H1 (cell line): ENCODE data around the gene TBX6. TPM values are rescaled to one million over a fixed set of nuclear protein-coding genes. Genes with fewer than 3 reads are reported as not detected.

Experiments
- CTCF ChIA-PET: fragments of 300-600 bp; sonication (Branson Sonifier 250); formaldehyde crosslinking; loops from one replicate; lab custom pipeline; 2021; ENCODE audit not compliant: partially characterized antibody; lab: Charles Lee
- POLR2A ChIA-PET: fragments of 300-600 bp; sonication (Branson Sonifier 250); formaldehyde crosslinking; loops from one replicate; lab custom pipeline; 2021; ENCODE audit warnings: inconsistent platforms; ENCODE audit not compliant: partially characterized antibody; lab: Charles Lee
- DNase-seq, 2 experiments: peaks; one replicate each; pipeline versions ENCODE4 v3.0.0 to v3.0.0-alpha.2; 2010 to 2022; ENCODE audit warnings: low spot score in 2 of 2, low read depth in 1 of 2, mixed read lengths in 1 of 2
- FAIRE-seq: peaks from 2 replicates; lab custom pipeline; 2011; peaks lifted over from hg19 to GRCh38; lab: Jason Lieb, UNC
- H2AFZ ChIP-seq: 2 replicates; pipeline ENCODE4 v1.8.1; 2012; ENCODE audit warnings: low read length, inconsistent platforms
- H2AK5ac ChIP-seq: 2 replicates; pipeline ENCODE4 v1.6.1; 2013; ENCODE audit warnings: low read depth, low read length
- H2BK120ac ChIP-seq: replicated peaks from 2 replicates; pipeline ENCODE3; 2013; ENCODE audit warnings: low read depth, low read length, inconsistent platforms
- H2BK12ac ChIP-seq: 2 replicates; pipeline ENCODE4 v1.6.1; 2013; ENCODE audit warnings: low read depth, low read length
- H2BK15ac ChIP-seq: 2 replicates; pipeline ENCODE4 v1.6.1; 2013; ENCODE audit warnings: low read length
- H2BK20ac ChIP-seq: 2 replicates; pipeline ENCODE4 v1.6.1; 2013; ENCODE audit warnings: low read length
- H2BK5ac ChIP-seq: 2 replicates; pipeline ENCODE4 v1.6.1; 2013; ENCODE audit warnings: low read depth, low read length
- H3K14ac ChIP-seq: 2 replicates; pipeline ENCODE4 v1.6.1; 2013; ENCODE audit warnings: inconsistent platforms; ENCODE audit not compliant: insufficient read length
- H3K18ac ChIP-seq: 2 replicates; pipeline ENCODE4 v1.6.1; 2013; ENCODE audit warnings: low read length; ENCODE audit errors: extremely low read depth
- H3K23ac ChIP-seq: 2 replicates; pipeline ENCODE4 v1.6.1; 2013; ENCODE audit warnings: inconsistent platforms; ENCODE audit not compliant: insufficient read length
- H3K23me2 ChIP-seq: 2 replicates; pipeline ENCODE4 v1.6.1; 2013; ENCODE audit warnings: low read depth, low read length
- H3K27ac ChIP-seq: 2 replicates; pipeline ENCODE4 v1.6.1; 2011; ENCODE audit warnings: low read depth, low read length, inconsistent platforms
- H3K27me3 ChIP-seq, 4 experiments: replicated peaks in 1 of 4; 1 replicate in 1 of 4; 2 replicates in 3 of 4; pipeline versions ENCODE4 v1.6.1 to v1.8.1; 2011 to 2013; ENCODE audit warnings: low read length in 3 of 4, mild to moderate bottlenecking in 3 of 4, inconsistent platforms in 2 of 4, mixed read lengths in 2 of 4, moderate library complexity in 1 of 4; ENCODE audit not compliant: control insufficient read depth in 3 of 4, insufficient read depth in 3 of 4; ENCODE audit errors: extremely low read depth in 1 of 4
- H3K36me3 ChIP-seq, 4 experiments: 2 replicates each; pipeline versions ENCODE4 v1.6.1 to v1.8.1; 2011 to 2013; ENCODE audit warnings: mild to moderate bottlenecking in 4 of 4, low read length in 3 of 4, moderate library complexity in 2 of 4, control low read depth in 1 of 4, inconsistent platforms in 1 of 4; ENCODE audit not compliant: insufficient read depth in 4 of 4, control insufficient read depth in 2 of 4
- H3K4ac ChIP-seq: replicated peaks from 2 replicates; pipeline ENCODE3; 2013; ENCODE audit warnings: low read length, low read depth, mixed read lengths, inconsistent platforms; ENCODE audit not compliant: insufficient read length
- H3K4me1 ChIP-seq, 4 experiments: replicated peaks in 1 of 4; 1 replicate in 1 of 4; 2 replicates in 3 of 4; pipeline versions ENCODE4 v1.6.1 to v1.8.1; 2011 to 2013; ENCODE audit warnings: low read length in 3 of 4, inconsistent platforms in 2 of 4, mixed read lengths in 1 of 4; ENCODE audit not compliant: insufficient read depth in 4 of 4, control insufficient read depth in 3 of 4
- H3K4me2 ChIP-seq, 2 experiments: 2 replicates each; pipeline versions ENCODE4 v1.6.1 to v1.8.1; 2011 to 2013; ENCODE audit warnings: low read depth in 2 of 2, low read length in 2 of 2, control low read depth in 1 of 2, inconsistent platforms in 1 of 2, mild to moderate bottlenecking in 1 of 2; ENCODE audit not compliant: insufficient read depth in 1 of 2
- H3K4me3 ChIP-seq, 4 experiments: fragments of 200-600, 300-600 bp in 1 of 4; sonication (generic), shearing (Covaris generic), sonication (Bioruptor Twin) in 1 of 4; 2 replicates each; pipeline versions ENCODE4 v1.5.1 to v1.8.1; 2011 to 2016; ENCODE audit warnings: low read length in 4 of 4, low read depth in 3 of 4, control low read depth in 2 of 4, inconsistent platforms in 2 of 4, mild to moderate bottlenecking in 2 of 4, mixed read lengths in 1 of 4, moderate library complexity in 1 of 4; ENCODE audit not compliant: insufficient read depth in 2 of 4; ENCODE audit errors: extremely low read depth in 1 of 4
- H3K56ac ChIP-seq: replicated peaks from 2 replicates; pipeline ENCODE3; 2013; ENCODE audit warnings: low read depth, mild to moderate bottlenecking, mixed read lengths, low read length, inconsistent platforms; ENCODE audit not compliant: insufficient read length
- H3K79me1 ChIP-seq: 2 replicates; pipeline ENCODE4 v1.6.1; 2013; ENCODE audit warnings: low read depth, low read length, control low read depth
- H3K79me2 ChIP-seq, 2 experiments: 2 replicates each; pipeline versions ENCODE4 v1.6.1 to v1.8.1; 2012 to 2013; ENCODE audit warnings: low read length in 2 of 2, mild to moderate bottlenecking in 2 of 2, inconsistent platforms in 1 of 2; ENCODE audit not compliant: insufficient read depth in 2 of 2, control insufficient read depth in 1 of 2
- H3K9ac ChIP-seq, 4 experiments: replicated peaks in 1 of 4; 1 replicate in 1 of 4; 2 replicates in 3 of 4; pipeline versions ENCODE4 v1.6.1 to v1.8.1; 2011 to 2013; ENCODE audit warnings: low read depth in 3 of 4, low read length in 3 of 4, control low read depth in 2 of 4, mild to moderate bottlenecking in 2 of 4, moderate library complexity in 2 of 4, inconsistent platforms in 1 of 4; ENCODE audit errors: extremely low read depth in 1 of 4
- H3K9me3 ChIP-seq, 2 experiments: 2 replicates each; pipeline versions ENCODE4 v1.6.1 to v1.8.1; 2012 to 2013; ENCODE audit warnings: mild to moderate bottlenecking in 2 of 2, moderate library complexity in 2 of 2, control low read depth in 1 of 2, inconsistent platforms in 1 of 2, low read depth in 1 of 2, low read length in 1 of 2, mixed read lengths in 1 of 2; ENCODE audit not compliant: insufficient read depth in 2 of 2
- H4K20me1 ChIP-seq, 2 experiments: replicated peaks in 1 of 2; 2 replicates each; pipeline versions ENCODE3 to v1.8.1; 2011 to 2013; ENCODE audit warnings: inconsistent platforms in 2 of 2, low read length in 2 of 2, mild to moderate bottlenecking in 1 of 2; ENCODE audit not compliant: insufficient read depth in 2 of 2, control insufficient read depth in 1 of 2
- H4K5ac ChIP-seq: 2 replicates; pipeline ENCODE4 v1.6.1; 2013; ENCODE audit warnings: low read length, low read depth, mixed read lengths, inconsistent platforms; ENCODE audit not compliant: insufficient read length
- H4K8ac ChIP-seq: 2 replicates; pipeline ENCODE4 v1.8.0; 2013; ENCODE audit warnings: mild to moderate bottlenecking, moderate library complexity, low read length, inconsistent platforms; ENCODE audit not compliant: insufficient read depth; ENCODE audit errors: extremely low read depth
- H4K91ac ChIP-seq: replicated peaks from 2 replicates; pipeline ENCODE3; 2013; ENCODE audit warnings: low read length, mixed read lengths, inconsistent platforms; ENCODE audit not compliant: insufficient read length
- CHD2 ChIP-seq: IDR thresholded peaks from 2 replicates; pipeline ENCODE4 v1.6.1; 2012; ENCODE audit warnings: low read length, improper control_type of control experiment
- FOSL1 ChIP-seq: IDR thresholded peaks from 2 replicates; pipeline ENCODE4 v1.6.1; 2011; ENCODE audit warnings: mild to moderate bottlenecking, low read depth, low read length, moderate library complexity; ENCODE audit not compliant: insufficient read depth
- NANOG ChIP-seq: IDR thresholded peaks from 2 replicates; pipeline ENCODE4 v1.6.1; 2011; ENCODE audit warnings: low read length, low read depth, mild to moderate bottlenecking, inconsistent platforms; ENCODE audit not compliant: insufficient read depth, poor library complexity, severe bottlenecking
- POLR2A ChIP-seq, 2 experiments: IDR thresholded peaks; 1 replicate in 1 of 2; 2 replicates in 1 of 2; pipeline ENCODE4 v1.6.1; 2011; ENCODE audit warnings: low read depth in 2 of 2, low read length in 2 of 2, mild to moderate bottlenecking in 2 of 2; ENCODE audit errors: control extremely low read depth in 1 of 2
- SP1 ChIP-seq: IDR thresholded peaks from 2 replicates; pipeline ENCODE4 v1.6.1; 2011; ENCODE audit warnings: low read depth, low read length
- TBP ChIP-seq: IDR thresholded peaks from 2 replicates; pipeline ENCODE4 v1.6.1; 2011; ENCODE audit warnings: low read depth, low read length, improper control_type of control experiment
- WGBS, 2 experiments: shearing (Covaris generic) in 1 of 2; methylation state at CpG; one replicate each; pipeline versions ENCODE4 v1.1.6 to v1.1.7; 2013 to 2015; ENCODE audit warnings: low lambda C conversion rate in 2 of 2, mixed read lengths in 2 of 2, inconsistent platforms in 1 of 2, low coverage in 1 of 2, missing lambda C conversion rate in 1 of 2; ENCODE audit not compliant: insufficient replicate concordance in 2 of 2, insufficient coverage in 1 of 2, insufficient read length in 1 of 2; ENCODE audit errors: extremely low coverage in 1 of 2, missing lambda C conversion rate in 1 of 2; 5-methylcytosine and 5-hydroxymethylcytosine counted together
- polyA plus RNA-seq, 7 experiments: library from polyadenylated mRNA; depleted of rRNA in 3 of 7; stranded (reverse) in 5 of 7; unstranded in 2 of 7; fragments of >200 nt in 5 of 7; fragments of 200-250 nt in 2 of 7; gene quantifications; 1 replicate in 5 of 7; 2 replicates in 1 of 7; 4 replicates in 1 of 7; pipeline versions ENCODE4 v1.2.1 to v1.2.3, GENCODE V29; 2011 to 2013; ENCODE audit warnings: missing spikeins in 2 of 7, mixed read lengths in 2 of 7
- total RNA-seq: library from RNA; stranded (reverse); fragmentation: NEBNext Ultra II Directional; extraction: Animal tissue kit (Norgen Biotek cat#: 25700); gene quantifications from 2 replicates; pipeline ENCODE4 v1.2.1, GENCODE V29; 2021
- TF ChIP-seq, protein P1 (sequence below): IDR thresholded peaks from 2 replicates; pipeline ENCODE4 v1.6.1; 2012; ENCODE audit warnings: inconsistent platforms
- TF ChIP-seq, protein P2 (sequence below), 3 experiments: IDR thresholded peaks; 1 replicate in 2 of 3; 2 replicates in 1 of 3; pipeline versions ENCODE4 v1.5.1 to v1.6.1; 2011; ENCODE audit warnings: low read length in 3 of 3, mild to moderate bottlenecking in 3 of 3, inconsistent platforms in 2 of 3, low read depth in 1 of 3, moderate library complexity in 1 of 3; ENCODE audit not compliant: insufficient read depth in 1 of 3; ENCODE audit errors: control extremely low read depth in 1 of 3

The TBX6 gene
- total and polyA plus RNA-seq, 2 of the 8 experiments (the other 6 are each of a cell fraction or from before 2014, with no cell fraction given): 2.2 to 2.8 TPM

DNA sequence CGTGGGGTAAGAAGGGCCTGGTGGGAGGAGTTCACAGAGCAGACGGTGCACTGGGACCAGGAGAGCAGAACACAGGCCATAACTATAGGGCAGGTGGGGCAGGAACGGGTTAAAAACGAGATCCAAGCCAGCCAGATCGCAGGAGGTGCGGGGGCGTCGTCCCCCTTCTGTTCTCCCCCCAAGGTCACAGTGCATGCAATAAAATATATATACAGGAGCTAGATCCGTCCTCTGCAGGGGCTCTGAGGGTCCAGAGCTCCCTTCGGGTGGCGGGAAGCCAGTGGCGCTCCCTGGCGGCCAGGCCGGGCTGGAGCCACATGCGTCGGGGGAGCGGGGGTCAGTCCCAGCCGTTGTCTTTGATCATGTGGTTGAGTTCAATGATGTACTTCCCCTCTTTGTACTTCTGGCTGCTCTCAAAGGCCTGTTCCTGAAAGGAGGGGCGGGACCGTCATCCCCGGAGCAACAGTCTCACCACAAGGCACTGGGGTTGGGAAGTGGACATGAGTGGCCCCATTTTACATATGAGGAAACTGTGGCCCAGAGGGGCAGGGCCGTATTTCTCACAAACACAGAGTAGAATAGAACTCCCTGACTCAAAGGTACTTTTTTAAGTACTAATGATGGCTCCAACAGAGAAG lies 768 bp upstream of the TBX6 start:
- H3K4me3 ChIP-seq: peak overlapping the region; percentile 55 to 84 (median 66)
- peak overlapping the region; percentile 69 for H2BK120ac ChIP-seq
- H2BK20ac ChIP-seq: no peak overlapping the region
- peak overlapping the region; percentile 63 for H4K5ac ChIP-seq
- ChIA-PET CTCF (interaction anchor here (0.6 to 7.7 kb wide), 32 partner anchors 11 to 686 kb away, joined by 3 to 90 read pairs (median 4); partner anchors contain the start of genes ALDOA, GDPD3 and PPP4C), POLR2A (interaction anchor here (0.7 to 14.0 kb wide), 9 partner anchors 16 to 317 kb away, joined by 3 to 353 read pairs (median 4); partner anchors contain the start of genes ALDOA, GDPD3, PPP4C and TMEM219)
- 0 out of 2 replicates have a peak overlapping the region, but pooled peaks have one; percentile 2 for H2BK15ac ChIP-seq
- DNase-seq (peak in 1 of 2 experiments; percentile 92), FAIRE-seq (no peak)
- H3K23me2 ChIP-seq: peaks cover 20% of the 10 kb centered on the region; the same call in 1 of the 2 replicates
- peak overlapping the region; percentile 64 for H3K18ac ChIP-seq
- peak overlapping the region; percentile 85; the same call in 1 of the 2 replicates for H2BK5ac ChIP-seq
- H3K56ac ChIP-seq: peak overlapping the region; percentile 64
- peak overlapping the region; percentile 30; the same call in 1 of the 2 replicates for H2BK12ac ChIP-seq
- peak overlapping the region in 3 of 4 experiments; percentile 18 to 65 (median 49); a peak in 3 of 7 replicates for H3K9ac ChIP-seq
- H3K79me1 ChIP-seq: peaks cover 3% of the 10 kb centered on the region; the same call in 1 of the 2 replicates
- H3K27me3 ChIP-seq: 0 out of 7 replicates have a peak, but pooled peaks cover 0 to 3% (median 0%) of the 10 kb centered on the region in 4 experiments
- H3K79me2 ChIP-seq: peaks cover 5 to 12% of the 10 kb centered on the region in 2 experiments
- H3K4ac ChIP-seq: peak overlapping the region; percentile 99
- no peaks in the 10 kb centered on the region for H3K36me3 ChIP-seq
- H2AFZ ChIP-seq: peak overlapping the region; percentile 30; the same call in 1 of the 2 replicates
- WGBS, 2 experiments: 6% methylated on average over 22 of the region's 22 CpGs; no CpG with 5 or more reads in 1 of the 2 experiments
- H3K27ac ChIP-seq: peak overlapping the region; percentile 24; the same call in 1 of the 2 replicates
- H3K14ac ChIP-seq: no peak overlapping the region
- 0 out of 2 replicates have a peak overlapping the region, but pooled peaks have one; percentile 14 for H2AK5ac ChIP-seq
- peaks cover 0 to 2% of the 10 kb centered on the region in 2 experiments for H4K20me1 ChIP-seq
- H3K23ac ChIP-seq: no peak overlapping the region
- peaks cover 0 to 16% (median 10%) of the 10 kb centered on the region in 4 experiments; a peak in 6 of 7 replicates for H3K4me1 ChIP-seq
- peak overlapping the region; percentile 71 to 92 for H3K4me2 ChIP-seq
- H4K91ac ChIP-seq: peak overlapping the region; percentile 95
- no peaks in the 10 kb centered on the region for H3K9me3 ChIP-seq
- H4K8ac ChIP-seq: peak overlapping the region; percentile 81
- TF ChIP-seq TBP (peak; percentile 50; the same call in 1 of the 2 replicates), POLR2A (IDR thresholded peaks at IDR 0.05; ENCODE audit: control extremely low read depth in 1 of 2, low read depth in 2 of 2, low read length in 2 of 2) (peak in 1 of 2 experiments; percentile 59; a peak in 1 of 3 replicates), CHD2 (0 out of 2 replicates have a peak, but pooled peaks have one; percentile 42), SP1 (peak; percentile 52; the same call in 1 of the 2 replicates), FOSL1 (no peak), NANOG (peak; percentile 40)
- TF ChIP-seq, protein P1, sequence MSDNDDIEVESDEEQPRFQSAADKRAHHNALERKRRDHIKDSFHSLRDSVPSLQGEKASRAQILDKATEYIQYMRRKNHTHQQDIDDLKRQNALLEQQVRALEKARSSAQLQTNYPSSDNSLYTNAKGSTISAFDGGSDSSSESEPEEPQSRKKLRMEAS: peak; percentile 95
- TF ChIP-seq, protein P2, sequence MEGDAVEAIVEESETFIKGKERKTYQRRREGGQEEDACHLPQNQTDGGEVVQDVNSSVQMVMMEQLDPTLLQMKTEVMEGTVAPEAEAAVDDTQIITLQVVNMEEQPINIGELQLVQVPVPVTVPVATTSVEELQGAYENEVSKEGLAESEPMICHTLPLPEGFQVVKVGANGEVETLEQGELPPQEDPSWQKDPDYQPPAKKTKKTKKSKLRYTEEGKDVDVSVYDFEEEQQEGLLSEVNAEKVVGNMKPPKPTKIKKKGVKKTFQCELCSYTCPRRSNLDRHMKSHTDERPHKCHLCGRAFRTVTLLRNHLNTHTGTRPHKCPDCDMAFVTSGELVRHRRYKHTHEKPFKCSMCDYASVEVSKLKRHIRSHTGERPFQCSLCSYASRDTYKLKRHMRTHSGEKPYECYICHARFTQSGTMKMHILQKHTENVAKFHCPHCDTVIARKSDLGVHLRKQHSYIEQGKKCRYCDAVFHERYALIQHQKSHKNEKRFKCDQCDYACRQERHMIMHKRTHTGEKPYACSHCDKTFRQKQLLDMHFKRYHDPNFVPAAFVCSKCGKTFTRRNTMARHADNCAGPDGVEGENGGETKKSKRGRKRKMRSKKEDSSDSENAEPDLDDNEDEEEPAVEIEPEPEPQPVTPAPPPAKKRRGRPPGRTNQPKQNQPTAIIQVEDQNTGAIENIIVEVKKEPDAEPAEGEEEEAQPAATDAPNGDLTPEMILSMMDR (IDR thresholded peaks at IDR 0.05; ENCODE audit: control extremely low read depth in 1 of 3, insufficient read depth in 1 of 3, low read depth in 1 of 3, low read length in 3 of 3): peak; percentile 76 to 96 (median 90)
